Fibroblast of mammary gland (primary cell): Measurements from ENCODE around the gene DCAF10.

Experiments used
- DNase-seq: peaks from one replicate; pipeline ENCODE4 v3.0.0-alpha.2; 2010; ENCODE audit warnings: low read depth
- H3K4me3 ChIP-seq: 2 replicates; pipeline ENCODE4 v1.5.1; 2011; ENCODE audit warnings: low read depth, mild to moderate bottlenecking, low read length, moderate library complexity; ENCODE audit not compliant: control insufficient read depth
- TF ChIP-seq, protein P1 (sequence below): conservative IDR thresholded peaks from 2 replicates; pipeline ENCODE4 v1.5.1; 2011; ENCODE audit warnings: low read depth, low read length, inconsistent platforms; ENCODE audit not compliant: control insufficient read depth, insufficient read depth

DCAF10 gene

DNA sequence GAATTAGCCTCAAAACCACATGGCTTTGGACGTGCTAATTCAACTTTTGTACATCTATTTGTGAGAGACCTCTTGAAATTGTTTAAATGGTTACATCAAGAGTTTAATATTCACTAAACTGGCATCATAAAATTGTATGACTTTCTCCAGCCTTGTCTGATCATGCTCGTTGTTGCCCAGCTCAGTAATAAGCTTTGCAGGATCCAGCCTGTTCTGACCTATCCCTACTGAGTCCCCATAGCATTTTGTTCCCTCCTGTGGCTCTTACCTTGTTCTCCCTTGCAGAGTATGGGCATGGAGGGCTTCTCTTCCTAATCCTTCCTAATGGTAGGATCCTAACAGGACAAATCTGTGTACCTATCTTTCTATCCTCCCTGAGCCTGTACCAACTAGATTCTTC, 22.1 kb upstream of the DCAF10 start:
- no peak overlapping the region for H3K4me3 ChIP-seq
- TF ChIP-seq, protein P1, sequence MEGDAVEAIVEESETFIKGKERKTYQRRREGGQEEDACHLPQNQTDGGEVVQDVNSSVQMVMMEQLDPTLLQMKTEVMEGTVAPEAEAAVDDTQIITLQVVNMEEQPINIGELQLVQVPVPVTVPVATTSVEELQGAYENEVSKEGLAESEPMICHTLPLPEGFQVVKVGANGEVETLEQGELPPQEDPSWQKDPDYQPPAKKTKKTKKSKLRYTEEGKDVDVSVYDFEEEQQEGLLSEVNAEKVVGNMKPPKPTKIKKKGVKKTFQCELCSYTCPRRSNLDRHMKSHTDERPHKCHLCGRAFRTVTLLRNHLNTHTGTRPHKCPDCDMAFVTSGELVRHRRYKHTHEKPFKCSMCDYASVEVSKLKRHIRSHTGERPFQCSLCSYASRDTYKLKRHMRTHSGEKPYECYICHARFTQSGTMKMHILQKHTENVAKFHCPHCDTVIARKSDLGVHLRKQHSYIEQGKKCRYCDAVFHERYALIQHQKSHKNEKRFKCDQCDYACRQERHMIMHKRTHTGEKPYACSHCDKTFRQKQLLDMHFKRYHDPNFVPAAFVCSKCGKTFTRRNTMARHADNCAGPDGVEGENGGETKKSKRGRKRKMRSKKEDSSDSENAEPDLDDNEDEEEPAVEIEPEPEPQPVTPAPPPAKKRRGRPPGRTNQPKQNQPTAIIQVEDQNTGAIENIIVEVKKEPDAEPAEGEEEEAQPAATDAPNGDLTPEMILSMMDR, result no peak
- no peak for DNase-seq

GRCh38 chr9:37784291-37784615, 16.3 kb upstream of the DCAF10 start:
- TF ChIP-seq, protein P1, result no peak
- peak; percentile 18 for DNase-seq
- H3K4me3 ChIP-seq, result peak overlapping the region; percentile 95

GRCh38 chr9:37784616-37785483, 15.7 kb upstream of the DCAF10 start, which contains the start of gene EXOSC3:
Gene EXOSC3 (minus strand): TSS chr9:37785064. CDS start chr9:37785044, 20 bp downstream.
- peak within 1 kb of the TSS; percentile 95 for H3K4me3 ChIP-seq
- DNase-seq, result peak; percentile 91
- TF ChIP-seq, protein P1, result no peak

DNA sequence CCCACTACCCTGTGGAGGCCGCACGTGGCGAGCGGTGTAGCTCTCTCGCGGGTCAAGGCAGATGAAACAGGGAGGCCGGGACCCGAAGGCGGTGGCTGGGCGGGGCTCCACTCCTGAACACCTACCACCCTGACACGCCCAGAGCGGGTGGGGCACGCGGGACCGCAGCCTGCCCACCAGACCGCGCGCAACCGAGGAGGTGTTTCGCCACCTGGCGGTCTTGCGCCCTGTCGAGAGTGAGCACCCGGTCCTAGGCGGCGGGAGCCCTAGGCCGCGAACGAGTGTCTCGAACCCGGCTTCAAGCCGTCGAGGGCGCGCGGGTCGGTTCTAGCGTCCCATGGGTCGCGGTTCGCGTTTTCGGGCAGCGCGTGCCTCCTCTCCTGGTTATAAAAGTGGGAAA, 13.5 kb upstream of the DCAF10 start:
- DNase-seq, result no peak
- no peak overlapping the region for H3K4me3 ChIP-seq
- TF ChIP-seq, protein P1, result no peak

DNA sequence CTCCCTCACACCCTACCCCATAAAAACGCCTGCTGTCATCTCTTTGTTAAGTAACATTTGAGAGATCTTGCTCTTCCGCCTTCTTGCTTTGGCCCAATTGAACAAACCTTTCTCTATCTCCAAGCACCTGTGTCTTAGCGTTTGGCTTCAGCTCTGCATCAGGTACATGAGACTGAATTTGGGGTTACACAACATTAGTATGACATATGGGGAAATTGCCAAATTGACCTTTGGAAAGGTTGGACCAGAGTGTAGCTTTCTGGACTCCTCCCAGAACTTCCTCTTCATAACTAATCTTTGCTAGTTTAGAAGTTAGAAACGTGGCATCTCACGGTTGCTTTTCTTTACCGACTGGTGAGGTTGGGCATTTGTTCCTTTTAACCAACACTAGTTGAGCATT, 12.3 kb upstream of the DCAF10 start:
- TF ChIP-seq, protein P1, result no peak
- no peak overlapping the region for H3K4me3 ChIP-seq
- no peak for DNase-seq

- TF ChIP-seq, protein P1, result no peak
- H3K4me3 ChIP-seq, result no peak overlapping the region
These were observed 10.5 kb upstream of the DCAF10 start for GRCh38 chr9:37790096-37790495.

More at GRCh38 chr9:37790096-37790495, 10.5 kb upstream of the DCAF10 start:
- DNase-seq, result no peak
